ENCODE results near the gene CADPS. TPM values are rescaled to one million over a fixed set of nuclear protein-coding genes. Genes with fewer than 3 reads are reported as not detected.
A peak's percentile ranks its signal among the peaks of the same experiment; 100 is the strongest.

CADPS gene
- polyA plus RNA-seq, 10 donors = 1.0 to 5.4 (median 2.9) TPM

- peak in 1 of 3 donors; percentile 25 for DNase-seq
These were observed 187.2 kb downstream of the CADPS start for GRCh38 chr3:62688050-62688449.

GRCh38 chr3:62686503-62687294, 188.5 kb downstream of the CADPS start:
- DNase-seq = peak in 2 of 3 donors; percentile 9 to 10

- DNase-seq = no peak
These were observed 192.4 kb downstream of the CADPS start for GRCh38 chr3:62682826-62683225.

GRCh38 chr3:62679988-62680387, 195.2 kb downstream of the CADPS start:
- no peak for DNase-seq

GRCh38 chr3:62678841-62679240, 196.4 kb downstream of the CADPS start:
- no peak for DNase-seq

GRCh38 chr3:62677926-62678325, 197.3 kb downstream of the CADPS start:
- no peak for DNase-seq

GRCh38 chr3:62676689-62677271, 198.4 kb downstream of the CADPS start:
- no peak for DNase-seq

- DNase-seq = no peak
These were observed 199.7 kb downstream of the CADPS start for GRCh38 chr3:62675492-62675891.

GRCh38 chr3:62672988-62673313, 202.3 kb downstream of the CADPS start:
- DNase-seq = no peak

GRCh38 chr3:62672270-62672987, 202.8 kb downstream of the CADPS start:
- DNase-seq = no peak

- DNase-seq = no peak
These were observed 204.9 kb downstream of the CADPS start for GRCh38 chr3:62670351-62670750.

GRCh38 chr3:62669161-62669560, 206.1 kb downstream of the CADPS start:
- no peak for DNase-seq

- no peak for DNase-seq
These were observed 207.5 kb downstream of the CADPS start for GRCh38 chr3:62667714-62668113.

- DNase-seq = peak; percentile 62 to 75 (median 65)
These were observed 209.4 kb downstream of the CADPS start for GRCh38 chr3:62665627-62666437.

GRCh38 chr3:62662677-62663076, 212.5 kb downstream of the CADPS start:
- DNase-seq = no peak

GRCh38 chr3:62659660-62660059, 215.6 kb downstream of the CADPS start:
- no peak for DNase-seq

- no peak for DNase-seq
These were observed 219.5 kb downstream of the CADPS start for GRCh38 chr3:62655691-62656063.

GRCh38 chr3:62655056-62655690, 220.0 kb downstream of the CADPS start:
- DNase-seq = no peak

GRCh38 chr3:62653796-62654195, 221.4 kb downstream of the CADPS start:
- peak in 1 of 3 donors; percentile 12 for DNase-seq

- no peak for DNase-seq
These were observed 227.5 kb downstream of the CADPS start for GRCh38 chr3:62647711-62648110.

- no peak for DNase-seq
These were observed 230.7 kb downstream of the CADPS start for GRCh38 chr3:62644493-62644892.

- no peak for DNase-seq
These were observed 236.9 kb downstream of the CADPS start for GRCh38 chr3:62638316-62638715.
